Mammary epithelial cell (primary cell): ENCODE measurements around the gene GPATCH1.

Source experiments
- CTCF ChIP-seq, 2 donors: IDR thresholded peaks in 1 of 2; conservative IDR thresholded peaks in 1 of 2; 2 replicates each; pipeline ENCODE4 v1.5.1; 2011 to 2012; ENCODE audit warnings: inconsistent platforms in 2 of 2, low read length in 2 of 2, mild to moderate bottlenecking in 2 of 2, control low read depth in 1 of 2, low read depth in 1 of 2; ENCODE audit not compliant: insufficient read depth in 1 of 2; ENCODE audit errors: extremely low read depth in 1 of 2
- EZH2 ChIP-seq: IDR thresholded peaks from 2 replicates; pipeline ENCODE4 v1.6.1; 2012; ENCODE audit warnings: low read length, inconsistent platforms, borderline replicate concordance

- TF ChIP-seq CTCF (conservative IDR thresholded peaks at IDR 0.05 in 1 of 2, IDR thresholded peaks at IDR 0.05 in 1 of 2; ENCODE audit: extremely low read depth in 1 of 2, insufficient read depth in 1 of 2, low read depth in 1 of 2, low read length in 2 of 2) (no peak), EZH2 (no peak)
These were observed 9.2 kb downstream of the GPATCH1 start for GRCh38 chr19:33090179-33090578.
